ENCODE measurements around the gene MGAT3. TPM values are rescaled to one million over a fixed set of nuclear protein-coding genes. Genes with fewer than 3 reads are reported as not detected.

The MGAT3 gene
- total and polyA plus RNA-seq, 2 donors (not counting 3 experiments of a cell fraction or from before 2014, with no cell fraction given) = not detected

DNA sequence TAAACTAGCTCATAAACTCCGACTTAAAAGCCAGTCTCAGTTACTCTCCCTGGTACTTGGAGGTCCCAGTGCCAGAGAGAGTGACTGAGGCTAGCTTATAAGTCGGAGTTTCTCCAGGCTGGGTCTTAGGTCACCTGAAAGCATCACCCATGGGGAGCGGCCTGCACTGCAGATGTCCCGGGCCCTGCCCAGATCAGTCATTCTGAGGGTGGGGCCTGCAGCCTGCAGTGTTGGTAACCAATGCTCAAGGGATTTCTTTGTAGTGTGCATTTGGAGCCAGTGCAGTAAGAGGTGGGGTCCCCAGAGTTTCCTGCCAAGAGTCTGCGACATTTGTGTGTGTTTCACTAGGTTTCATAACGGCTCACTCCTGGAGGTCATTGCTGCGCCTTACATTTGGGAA lies 42.4 kb upstream of the MGAT3 start:
- BruUV-seq (replicated peaks) = no TSS peak
- H3K9me1 ChIP-seq (replicated peaks; ENCODE audit: control insufficient read depth, extremely low read depth, insufficient read depth, low read length) = no peaks in the 10 kb centered on the region
- no peak overlapping the region for H3K27ac ChIP-seq (ENCODE audit: insufficient read depth, low read depth, low read length)
- TF ChIP-seq, protein P1, sequence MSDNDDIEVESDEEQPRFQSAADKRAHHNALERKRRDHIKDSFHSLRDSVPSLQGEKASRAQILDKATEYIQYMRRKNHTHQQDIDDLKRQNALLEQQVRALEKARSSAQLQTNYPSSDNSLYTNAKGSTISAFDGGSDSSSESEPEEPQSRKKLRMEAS (IDR thresholded peaks at IDR 0.05; ENCODE audit: insufficient read depth, insufficient read length) = no peak
- TF ChIP-seq FOS (IDR thresholded peaks at IDR 0.05; ENCODE audit: borderline replicate concordance, insufficient read depth, low read length) = no peak
- no peak for TF ChIP-seq EZH2 (IDR thresholded peaks at IDR 0.05; ENCODE audit: borderline replicate concordance, low read depth, low read length, severe bottlenecking)
- TF ChIP-seq POLR2A (IDR thresholded peaks at IDR 0.05; ENCODE audit: low read depth, low read length) = no peak
- TF ChIP-seq POLR2AphosphoS5 (IDR thresholded peaks at IDR 0.05; ENCODE audit: insufficient read depth, low read depth, low read length) = no peak
- TF ChIP-seq GATA2 (IDR thresholded peaks at IDR 0.05; ENCODE audit: insufficient read depth, insufficient read length, low read depth, low read length) = no peak
- no peak for TF ChIP-seq MYC (IDR thresholded peaks at IDR 0.05; ENCODE audit: low read depth, low read length)
- TF ChIP-seq, protein P2, sequence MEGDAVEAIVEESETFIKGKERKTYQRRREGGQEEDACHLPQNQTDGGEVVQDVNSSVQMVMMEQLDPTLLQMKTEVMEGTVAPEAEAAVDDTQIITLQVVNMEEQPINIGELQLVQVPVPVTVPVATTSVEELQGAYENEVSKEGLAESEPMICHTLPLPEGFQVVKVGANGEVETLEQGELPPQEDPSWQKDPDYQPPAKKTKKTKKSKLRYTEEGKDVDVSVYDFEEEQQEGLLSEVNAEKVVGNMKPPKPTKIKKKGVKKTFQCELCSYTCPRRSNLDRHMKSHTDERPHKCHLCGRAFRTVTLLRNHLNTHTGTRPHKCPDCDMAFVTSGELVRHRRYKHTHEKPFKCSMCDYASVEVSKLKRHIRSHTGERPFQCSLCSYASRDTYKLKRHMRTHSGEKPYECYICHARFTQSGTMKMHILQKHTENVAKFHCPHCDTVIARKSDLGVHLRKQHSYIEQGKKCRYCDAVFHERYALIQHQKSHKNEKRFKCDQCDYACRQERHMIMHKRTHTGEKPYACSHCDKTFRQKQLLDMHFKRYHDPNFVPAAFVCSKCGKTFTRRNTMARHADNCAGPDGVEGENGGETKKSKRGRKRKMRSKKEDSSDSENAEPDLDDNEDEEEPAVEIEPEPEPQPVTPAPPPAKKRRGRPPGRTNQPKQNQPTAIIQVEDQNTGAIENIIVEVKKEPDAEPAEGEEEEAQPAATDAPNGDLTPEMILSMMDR (IDR thresholded peaks at IDR 0.05; ENCODE audit: extremely low read depth in 1 of 2, insufficient read depth in 1 of 2, low read depth in 1 of 2, low read length in 2 of 2) = no peak
- TF ChIP-seq JUN (IDR thresholded peaks at IDR 0.05; ENCODE audit: borderline replicate concordance, insufficient read depth, insufficient read length, low read depth) = no peak
- H3K79me2 ChIP-seq (ENCODE audit: control insufficient read depth, insufficient read depth, low read length) = no peaks in the 10 kb centered on the region
- dilution Hi-C loops (cut with MboI; ENCODE audit: extremely low pct_ligation_motif_present, low sequenced_read_pairs) (no loop called here), intact Hi-C loops (cut with micrococcal nuclease) (no loop called here)
- DNase-seq (ENCODE audit: low read depth, low spot score) (no peak), FAIRE-seq (no peak)
- H4K20me1 ChIP-seq (replicated peaks; ENCODE audit: control insufficient read depth, extremely low read depth, insufficient read depth, low read length) = no peaks in the 10 kb centered on the region
- H3K9ac ChIP-seq (replicated peaks; ENCODE audit: extremely low read depth, insufficient read depth, low read length) = no peak overlapping the region
- POLR2A ChIA-PET = interaction anchor here (1.0 kb wide), 1 partner anchor 34 kb away, joined by 3 read pairs; no protein-coding TSS in a partner anchor
- CTCF ChIA-PET = interaction anchor here (1.5 kb wide), 1 partner anchor 14 kb away, joined by 4 read pairs; the partner anchor contains the start of gene TAB1
- H3K36me3 ChIP-seq (ENCODE audit: control insufficient read depth in 2 of 2, extremely low read depth in 1 of 2, insufficient read depth in 2 of 2, low read length in 2 of 2) = peaks cover 0 to 22% of the 10 kb centered on the region in 2 experiments
- no peak overlapping the region for H3K4me3 ChIP-seq (replicated peaks in 1 of 3; ENCODE audit: insufficient read depth in 1 of 3, low read depth in 1 of 3, low read length in 3 of 3)
- no peaks in the 10 kb centered on the region for H3K27me3 ChIP-seq (ENCODE audit: control insufficient read depth in 2 of 2, insufficient read depth in 2 of 2, low read length in 2 of 2)
- no peaks in the 10 kb centered on the region for H3K9me3 ChIP-seq (replicated peaks; ENCODE audit: control insufficient read depth, insufficient read depth, low read length)
- no peak overlapping the region for H3K4me2 ChIP-seq (ENCODE audit: insufficient read depth, low read length)
- H2AFZ ChIP-seq (ENCODE audit: low read depth, low read length) = no peak overlapping the region
- H3K4me1 ChIP-seq (ENCODE audit: control insufficient read depth, extremely low read depth, insufficient read depth, low read length) = no peaks in the 10 kb centered on the region

Measured in endothelial cell of umbilical vein (primary cell).